Osteoblast (primary cell): ENCODE data around the gene TRAM2. TPM values are rescaled to one million over a fixed set of nuclear protein-coding genes. Genes with fewer than 3 reads are reported as not detected.
A peak's percentile ranks its signal among the peaks of the same experiment; 100 is the strongest.

Experiments used
- DNase-seq: peaks from one replicate; pipeline ENCODE4 v3.0.0; 2011; ENCODE audit warnings: low spot score, mixed read lengths; ENCODE audit not compliant: insufficient read length; ENCODE audit errors: missing footprints
- H2AFZ ChIP-seq: 2 replicates; pipeline ENCODE4 v1.6.0; 2011; ENCODE audit warnings: mild to moderate bottlenecking, low read length
- H3K27ac ChIP-seq: 2 replicates; pipeline ENCODE4 v1.5.1; 2011; ENCODE audit warnings: mild to moderate bottlenecking, low read depth, low read length, moderate library complexity
- H3K27me3 ChIP-seq: 2 replicates; pipeline ENCODE4 v1.6.0; 2012; ENCODE audit warnings: mild to moderate bottlenecking, control low read depth, inconsistent platforms, low read length, moderate library complexity; ENCODE audit not compliant: insufficient read depth
- H3K36me3 ChIP-seq: 2 replicates; pipeline ENCODE4 v1.5.1; 2011; ENCODE audit warnings: mild to moderate bottlenecking, low read length, control low read depth, moderate library complexity; ENCODE audit not compliant: insufficient read depth
- H3K4me1 ChIP-seq: 2 replicates; pipeline ENCODE4 v1.5.1; 2011; ENCODE audit warnings: mild to moderate bottlenecking, low read length, control low read depth, moderate library complexity; ENCODE audit not compliant: insufficient read depth
- H3K4me2 ChIP-seq: 2 replicates; pipeline ENCODE4 v1.6.0; 2011; ENCODE audit warnings: mild to moderate bottlenecking, low read length; ENCODE audit not compliant: insufficient read depth
- H3K4me3 ChIP-seq: fragments of 200-600 bp; sonication (generic); 3 replicates; pipeline ENCODE4 v1.5.1; 2012; ENCODE audit warnings: mild to moderate bottlenecking, low read length, inconsistent platforms; ENCODE audit not compliant: insufficient read depth
- H3K79me2 ChIP-seq: 2 replicates; pipeline ENCODE4 v1.6.0; 2012; ENCODE audit warnings: mild to moderate bottlenecking, low read length, control low read depth, inconsistent platforms; ENCODE audit not compliant: insufficient read depth
- H3K9me3 ChIP-seq: 2 replicates; pipeline ENCODE4 v1.5.1; 2011; ENCODE audit warnings: low read depth, low read length, control low read depth
- H4K20me1 ChIP-seq: 2 replicates; pipeline ENCODE4 v1.6.0; 2012; ENCODE audit warnings: mild to moderate bottlenecking, low read length, control low read depth; ENCODE audit not compliant: insufficient read depth
- total RNA-seq: library from RNA; depleted of rRNA; stranded (reverse); fragments of >200 nt; gene quantifications from 2 replicates; pipeline ENCODE4 v1.2.3, GENCODE V29; 2012
- TF ChIP-seq, protein P1 (sequence below): IDR thresholded peaks from 2 replicates; pipeline ENCODE4 v1.5.1; 2011; ENCODE audit warnings: mild to moderate bottlenecking, low read depth, low read length, moderate library complexity; ENCODE audit errors: extremely low read depth

TRAM2 gene
- total RNA-seq, 1 donor: 155 TPM

DNA sequence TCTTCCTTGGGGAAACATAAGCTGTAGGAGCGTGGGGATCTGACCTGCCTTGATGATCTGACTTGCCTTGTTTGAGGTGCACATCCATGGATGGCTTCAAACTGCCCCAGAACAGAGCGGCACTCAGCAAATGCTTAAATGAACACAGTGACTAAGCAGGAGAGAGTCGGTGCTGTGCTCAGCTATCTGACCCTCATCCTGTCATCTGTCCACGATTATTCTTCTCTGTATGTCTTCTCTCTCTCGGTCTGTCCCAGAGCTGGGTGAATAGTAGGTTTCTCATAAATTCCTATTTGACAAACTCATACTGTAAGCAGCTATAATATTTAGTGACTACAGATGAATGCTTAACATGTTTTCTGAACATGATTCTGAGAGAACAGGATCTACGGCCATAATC, 37.3 kb downstream of the TRAM2 start:
- no peaks in the 10 kb centered on the region for H3K9me3 ChIP-seq
- peak overlapping the region; percentile 24 for H3K4me3 ChIP-seq
- DNase-seq: no peak
- peaks cover 57% of the 10 kb centered on the region for H3K36me3 ChIP-seq
- peaks cover 87% of the 10 kb centered on the region for H3K4me1 ChIP-seq
- H3K27me3 ChIP-seq: no peaks in the 10 kb centered on the region
- peak overlapping the region; percentile 61 for H3K4me2 ChIP-seq
- H3K27ac ChIP-seq: peak overlapping the region; percentile 82
- TF ChIP-seq, protein P1, sequence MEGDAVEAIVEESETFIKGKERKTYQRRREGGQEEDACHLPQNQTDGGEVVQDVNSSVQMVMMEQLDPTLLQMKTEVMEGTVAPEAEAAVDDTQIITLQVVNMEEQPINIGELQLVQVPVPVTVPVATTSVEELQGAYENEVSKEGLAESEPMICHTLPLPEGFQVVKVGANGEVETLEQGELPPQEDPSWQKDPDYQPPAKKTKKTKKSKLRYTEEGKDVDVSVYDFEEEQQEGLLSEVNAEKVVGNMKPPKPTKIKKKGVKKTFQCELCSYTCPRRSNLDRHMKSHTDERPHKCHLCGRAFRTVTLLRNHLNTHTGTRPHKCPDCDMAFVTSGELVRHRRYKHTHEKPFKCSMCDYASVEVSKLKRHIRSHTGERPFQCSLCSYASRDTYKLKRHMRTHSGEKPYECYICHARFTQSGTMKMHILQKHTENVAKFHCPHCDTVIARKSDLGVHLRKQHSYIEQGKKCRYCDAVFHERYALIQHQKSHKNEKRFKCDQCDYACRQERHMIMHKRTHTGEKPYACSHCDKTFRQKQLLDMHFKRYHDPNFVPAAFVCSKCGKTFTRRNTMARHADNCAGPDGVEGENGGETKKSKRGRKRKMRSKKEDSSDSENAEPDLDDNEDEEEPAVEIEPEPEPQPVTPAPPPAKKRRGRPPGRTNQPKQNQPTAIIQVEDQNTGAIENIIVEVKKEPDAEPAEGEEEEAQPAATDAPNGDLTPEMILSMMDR: no peak
- peaks cover 93% of the 10 kb centered on the region for H3K79me2 ChIP-seq
- no peak overlapping the region for H2AFZ ChIP-seq
- H4K20me1 ChIP-seq: peaks cover 5% of the 10 kb centered on the region

- TF ChIP-seq, protein P1: no peak
- Histone ChIP-seq H3K27ac (peak overlapping the region; percentile 82), H3K4me3 (no peak overlapping the region), H3K9me3 (no peaks in the 10 kb centered on the region), H4K20me1 (peaks cover 5% of the 10 kb centered on the region), H3K4me1 (peaks cover 81% of the 10 kb centered on the region), H3K4me2 (peak overlapping the region; percentile 61), H3K27me3 (no peaks in the 10 kb centered on the region), H2AFZ (no peak overlapping the region), H3K79me2 (peaks cover 93% of the 10 kb centered on the region), H3K36me3 (peaks cover 54% of the 10 kb centered on the region)
- DNase-seq: no peak
These were observed 37.9 kb downstream of the TRAM2 start for GRCh38 chr6:52538901-52539354.

GRCh38 chr6:52538252-52538900, 38.5 kb downstream of the TRAM2 start:
- peak overlapping the region; percentile 82 for H3K27ac ChIP-seq
- peaks cover 56% of the 10 kb centered on the region for H3K36me3 ChIP-seq
- H4K20me1 ChIP-seq: peaks cover 5% of the 10 kb centered on the region
- TF ChIP-seq, protein P1: no peak
- no peak for DNase-seq
- no peak overlapping the region for H2AFZ ChIP-seq
- peaks cover 79% of the 10 kb centered on the region for H3K4me1 ChIP-seq
- H3K4me3 ChIP-seq: peak overlapping the region; percentile 9
- H3K27me3 ChIP-seq: no peaks in the 10 kb centered on the region
- H3K79me2 ChIP-seq: peaks cover 92% of the 10 kb centered on the region
- H3K9me3 ChIP-seq: no peaks in the 10 kb centered on the region
- H3K4me2 ChIP-seq: peak overlapping the region; percentile 61

DNA sequence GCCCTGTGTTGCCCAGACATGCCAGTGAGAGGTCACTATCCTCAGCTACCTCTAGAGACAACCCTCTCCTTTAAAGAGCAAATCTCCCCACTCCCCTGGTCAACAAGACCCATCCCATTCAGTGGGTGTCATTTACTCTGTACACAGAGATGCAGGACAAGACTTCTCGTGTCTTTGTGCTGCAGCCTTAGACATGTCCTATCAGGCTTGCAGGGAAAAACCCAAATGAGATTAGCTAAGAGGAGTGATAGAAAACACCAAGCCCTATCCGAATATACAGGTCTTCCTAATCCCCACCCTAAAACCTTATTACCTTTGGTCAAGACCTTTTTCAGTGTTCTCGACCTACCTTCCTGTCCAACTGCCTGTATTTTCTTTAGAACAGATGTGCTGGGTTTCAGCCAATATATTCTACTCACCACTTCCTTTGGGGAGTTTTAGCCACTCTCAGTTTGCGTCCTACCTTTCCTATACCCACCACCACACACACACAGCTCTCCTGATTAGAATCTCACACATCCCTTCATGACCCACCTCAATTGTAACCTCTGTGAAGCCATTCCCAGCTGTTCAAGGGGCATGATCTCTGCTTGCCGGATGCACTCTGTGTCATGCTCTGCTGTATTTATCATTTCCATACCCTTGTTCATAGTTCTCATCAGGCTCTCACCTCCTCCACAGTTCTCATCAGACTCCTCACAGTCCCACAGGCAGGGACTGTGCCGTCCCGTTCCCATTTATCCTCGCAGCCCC, 39.7 kb downstream of the TRAM2 start:
- Histone ChIP-seq H3K36me3 (peaks cover 57% of the 10 kb centered on the region), H3K27ac (peak overlapping the region; percentile 82), H3K9me3 (no peaks in the 10 kb centered on the region), H3K4me3 (no peak overlapping the region), H4K20me1 (peaks cover 5% of the 10 kb centered on the region), H3K27me3 (no peaks in the 10 kb centered on the region), H3K4me2 (no peak overlapping the region), H3K4me1 (peaks cover 76% of the 10 kb centered on the region), H3K79me2 (peaks cover 93% of the 10 kb centered on the region), H2AFZ (no peak overlapping the region)
- TF ChIP-seq, protein P1: no peak
- no peak for DNase-seq
